K562 (cell line): ENCODE results near the gene PSAT1. TPM values are rescaled to one million over a fixed set of nuclear protein-coding genes. Genes with fewer than 3 reads are reported as not detected.

ENCODE experiments used
- ATAC-seq: fragments of 200-7000 bp; cut with Tn5 transposase; 3 replicates; pipeline ENCODE4 v1.9.1; 2020; ENCODE audit warnings: moderate library complexity
- BruUV-seq: library from RNA; stranded (reverse); fragments of 400-500 nt; replicated peaks from 2 replicates; lab custom pipeline; 2021; lab: Mats Ljungman, UMichigan
- CTCF ChIA-PET: fragments of 300-600 bp; formaldehyde crosslinking; extraction: SDS; loops from one replicate; lab custom pipeline; 2021; ENCODE audit warnings: low intra/inter-chr PET ratio; lab: Yijun Ruan, JAX
- POLR2A ChIA-PET: fragments of 300-600, 350-650 bp; sonication (Branson Sonifier 250); formaldehyde crosslinking; extraction: SDS; loops from one replicate; lab custom pipeline; 2021; ENCODE audit warnings: antibody characterized with exemption, inconsistent platforms; lab: Yijun Ruan, JAX
- DNase-seq, 4 experiments: peaks; one replicate each; pipeline versions ENCODE4 v3.0.0 to v3.0.0-alpha.2; 2011 to 2018; ENCODE audit warnings: low spot score in 3 of 4, mixed read lengths in 3 of 4; ENCODE audit errors: extremely low read depth in 1 of 4
- FAIRE-seq: peaks from 2 replicates; lab custom pipeline; 2011; peaks lifted over from hg19 to GRCh38; lab: Jason Lieb, UNC
- H2AFZ ChIP-seq: 2 replicates; pipeline ENCODE4 v1.6.0; 2011; ENCODE audit warnings: low read depth, low read length, control low read depth, inconsistent platforms
- H3K27ac ChIP-seq: fragments of 200-600 bp; 3 replicates; pipeline ENCODE4 v1.8.0; 2011; ENCODE audit warnings: low read depth, mild to moderate bottlenecking, control low read depth, inconsistent platforms, low read length, moderate library complexity, mixed read lengths; ENCODE audit errors: extremely low read depth
- H3K27me3 ChIP-seq, 2 experiments: fragments of 300-600 bp in 1 of 2; 2 replicates in 1 of 2; 3 replicates in 1 of 2; pipeline versions ENCODE4 v1.6.0 to v1.8.0; 2011; ENCODE audit warnings: inconsistent platforms in 2 of 2, low read length in 2 of 2, mild to moderate bottlenecking in 1 of 2, mixed read lengths in 1 of 2, moderate library complexity in 1 of 2; ENCODE audit not compliant: control insufficient read depth in 2 of 2, insufficient read depth in 2 of 2
- H3K36me3 ChIP-seq: fragments of 300-600 bp; 3 replicates; pipeline ENCODE4 v1.8.0; 2011; ENCODE audit warnings: mild to moderate bottlenecking, low read length, inconsistent platforms; ENCODE audit not compliant: control insufficient read depth, insufficient read depth
- H3K4me1 ChIP-seq, 2 experiments: fragments of 200-600 bp in 1 of 2; replicated peaks in 1 of 2; 2 replicates in 1 of 2; 3 replicates in 1 of 2; pipeline versions ENCODE4 v1.5.1 to v1.8.0; 2011; ENCODE audit warnings: inconsistent platforms in 2 of 2, low read length in 2 of 2, mild to moderate bottlenecking in 1 of 2, mixed read lengths in 1 of 2, moderate library complexity in 1 of 2; ENCODE audit not compliant: control insufficient read depth in 2 of 2, insufficient read depth in 2 of 2
- H3K4me2 ChIP-seq: 2 replicates; pipeline ENCODE4 v1.6.1; 2011; ENCODE audit warnings: low read length, control low read depth, inconsistent platforms, mixed read lengths; ENCODE audit not compliant: insufficient read depth
- H3K4me3 ChIP-seq: fragments of 200-600 bp; sonication (generic), shearing (Covaris generic); 2 replicates; pipeline ENCODE4 v1.5.1; 2016; ENCODE audit warnings: control low read depth, inconsistent platforms
- H3K79me2 ChIP-seq: fragments of 200-600 bp; 3 replicates; pipeline ENCODE4 v1.8.0; 2011; ENCODE audit warnings: low read length, inconsistent platforms; ENCODE audit not compliant: control insufficient read depth, insufficient read depth
- H3K9ac ChIP-seq, 2 experiments: 2 replicates each; pipeline versions ENCODE4 v1.6.0 to v1.6.1; 2011; ENCODE audit warnings: low read depth in 2 of 2, low read length in 2 of 2, control low read depth in 1 of 2, inconsistent platforms in 1 of 2, mild to moderate bottlenecking in 1 of 2, mixed read lengths in 1 of 2; ENCODE audit not compliant: insufficient read depth in 1 of 2
- H3K9me1 ChIP-seq: one replicate; pipeline ENCODE4 v1.6.0; 2011; ENCODE audit warnings: inconsistent platforms, mild to moderate bottlenecking, low read length, moderate library complexity; ENCODE audit not compliant: control insufficient read depth, insufficient read depth
- H3K9me3 ChIP-seq: replicated peaks from 2 replicates; pipeline ENCODE4 v1.5.1; 2011; ENCODE audit warnings: low read depth, low read length, inconsistent platforms; ENCODE audit not compliant: control insufficient read depth, insufficient read depth
- H4K20me1 ChIP-seq: replicated peaks from 2 replicates; pipeline ENCODE4 v1.6.1; 2011; ENCODE audit warnings: low read length, inconsistent platforms, mixed read lengths; ENCODE audit not compliant: control insufficient read depth, insufficient read depth
- CBX1 ChIP-seq: sonication (generic); IDR thresholded peaks from 2 replicates; pipeline ENCODE4 v1.6.1; 2016; ENCODE audit warnings: antibody characterized with exemption, low read depth, mild to moderate bottlenecking
- CC2D1A ChIP-seq: fragments of 450-650 bp; IDR thresholded peaks from 2 replicates; pipeline ENCODE4 v1.6.1; 2017; ENCODE audit warnings: mild to moderate bottlenecking
- DMBX1 ChIP-seq: fragments of 250-450 bp; sonication (Bioruptor Pico); IDR thresholded peaks from 2 replicates; pipeline ENCODE4 v1.8.0; 2022; ENCODE audit warnings: inconsistent platforms, mild to moderate bottlenecking, moderate library complexity, borderline replicate concordance
- HDAC6 ChIP-seq: IDR thresholded peaks from 2 replicates; pipeline ENCODE4 v1.6.1; 2012; ENCODE audit warnings: low read depth, mild to moderate bottlenecking, control low read depth, inconsistent platforms, low read length, moderate library complexity
- MECOM ChIP-seq: fragments of 250-450 bp; sonication (Bioruptor Pico); IDR thresholded peaks from 2 replicates; pipeline ENCODE4 v1.8.0; 2022; ENCODE audit warnings: inconsistent platforms
- NFRKB ChIP-seq: fragments of 450-650 bp; IDR thresholded peaks from 2 replicates; pipeline ENCODE4 v1.6.1; 2016; ENCODE audit warnings: low read depth
- PRMT5 ChIP-seq: sonication (generic); formaldehyde crosslinking; IDR thresholded peaks from 2 replicates; pipeline ENCODE4 v1.5.0; 2020; ENCODE audit warnings: missing genetic modification reagents
- TEAD2 ChIP-seq: fragments of 450-650 bp; IDR thresholded peaks from 2 replicates; pipeline ENCODE4 v1.6.1; 2016; ENCODE audit warnings: missing genetic modification characterization, control low read depth, missing compliant biosample characterization
- WGBS: fragments of 100-300 bp; shearing (Covaris generic); methylation state at CpG from one replicate; pipeline ENCODE4 v1.1.6; 2016; ENCODE audit warnings: low coverage, mixed read lengths; ENCODE audit not compliant: insufficient coverage; ENCODE audit errors: missing lambda C conversion rate; 5-methylcytosine and 5-hydroxymethylcytosine counted together
- in situ Hi-C: fragments of 300-500 bp; cut with MboI; formaldehyde crosslinking; loops from 4 replicates; pipeline ENCODE4 v1.15.0; 2018; ENCODE audit warnings: inconsistent platforms, mixed read lengths
- intact Hi-C: fragments of 100-400 bp; cut with micrococcal nuclease; formaldehyde crosslinking; loops from 2 replicates; pipeline ENCODE4 v1.14.2; 2022
- polyA plus RNA-seq, 8 experiments: library from polyadenylated mRNA; depleted of rRNA in 4 of 8; stranded (reverse) in 5 of 8; unstranded in 3 of 8; fragments of >200 nt; fragmentation: Nextera tagmentation in 2 of 8; fragmentation: Illumina TruSeq in 1 of 8; extraction: Ambion mirVana in 2 of 8; extraction: Trizol in 1 of 8; gene quantifications; 2 replicates each; pipeline versions ENCODE4 v1.2.1 to v1.2.3, GENCODE V29; 2011 to 2014; ENCODE audit warnings: inconsistent platforms in 1 of 8, missing spikeins in 1 of 8
- total RNA-seq, 7 experiments: library from RNA; depleted of rRNA in 6 of 7; stranded (reverse); fragments of >200 nt in 6 of 7; fragmentation: Illumina TruSeq in 2 of 7; extraction: Trizol in 2 of 7; gene quantifications; 2 replicates each; pipeline versions ENCODE4 v1.2.1 to v1.2.3, GENCODE V29; 2011 to 2021; ENCODE audit warnings: low replicate concordance in 1 of 7

Gene PSAT1
- total and polyA plus RNA-seq, 9 of the 15 experiments (the other 6 are each of a cell fraction or from before 2014, with no cell fraction given), result 29.7 to 151 (median 98.3) TPM

GRCh38 chr9:78358329-78359051 is 61.6 kb downstream of the PSAT1 start:
- Histone ChIP-seq H3K4me2 (no peak overlapping the region), H3K27ac (no peak overlapping the region), H2AFZ (no peak overlapping the region; the same call in 1 of the 2 replicates), H4K20me1 (no peaks in the 10 kb centered on the region), H3K36me3 (no peaks in the 10 kb centered on the region), H3K9me3 (no peaks in the 10 kb centered on the region), H3K9me1 (no peaks in the 10 kb centered on the region), H3K27me3 (peaks cover 0 to 3% of the 10 kb centered on the region in 2 experiments; a peak in 1 of 5 replicates), H3K79me2 (no peaks in the 10 kb centered on the region), H3K4me3 (no peak overlapping the region), H3K4me1 (peaks cover 0 to 12% of the 10 kb centered on the region in 2 experiments; a peak in 2 of 5 replicates), H3K9ac (no peak overlapping the region)
- POLR2A ChIA-PET, result interaction anchor here (0.5 to 0.7 kb wide), 2 partner anchors 41 to 82 kb away, joined by 3 to 5 read pairs; no protein-coding TSS in a partner anchor
- intact Hi-C loops, result no loop called here
- no TSS peak for BruUV-seq
- in situ Hi-C loops, result loop anchor here (25.0 kb wide), 1 partner anchor 921 kb away; no protein-coding TSS in a partner anchor
- WGBS, result 37% methylated on average over 4 of the region's 17 CpGs
- CTCF ChIA-PET, result no interaction called here
- TF ChIP-seq HDAC6, result no peak
- TF ChIP-seq TEAD2 (tag), result no peak
- no peak for TF ChIP-seq CC2D1A
- TF ChIP-seq CBX1, result no peak
- DNase-seq (no peak), FAIRE-seq (no peak), ATAC-seq (no peak)

- Histone ChIP-seq H3K9ac (no peak overlapping the region), H4K20me1 (no peaks in the 10 kb centered on the region), H3K9me1 (no peaks in the 10 kb centered on the region), H3K4me3 (no peak overlapping the region), H3K9me3 (no peaks in the 10 kb centered on the region), H3K4me1 (peaks cover 0 to 2% of the 10 kb centered on the region in 2 experiments; a peak in 1 of 5 replicates), H3K27me3 (peaks cover 0 to 7% of the 10 kb centered on the region in 2 experiments; a peak in 1 of 5 replicates), H3K27ac (no peak overlapping the region), H2AFZ (no peak overlapping the region), H3K79me2 (no peaks in the 10 kb centered on the region), H3K4me2 (no peak overlapping the region), H3K36me3 (no peaks in the 10 kb centered on the region)
- ATAC-seq, result no peak
- WGBS, result 6% methylated on average over 3 of the region's 3 CpGs
- TF ChIP-seq NFRKB, result no peak
- no peak for TF ChIP-seq DMBX1
- TF ChIP-seq MECOM (CRISPR knock-in tag), result no peak
- no peak for TF ChIP-seq PRMT5 (CRISPR knock-in tag)
- no peak for FAIRE-seq
- intact Hi-C loops (loop anchor here (10.0 kb wide), 1 partner anchor 238 kb away; no protein-coding TSS in a partner anchor), in situ Hi-C loops (loop anchor here (25.0 kb wide), 1 partner anchor 926 kb away; no protein-coding TSS in a partner anchor)
- ChIA-PET POLR2A (interaction anchor here (1.0 kb wide), 1 partner anchor 66 kb away, joined by 3 read pairs; the partner anchor contains the start of gene PSAT1), CTCF (no interaction called here)
- DNase-seq, result no peak
- BruUV-seq, result no TSS peak
Measured at GRCh38 chr9:78363221-78363620, 66.3 kb downstream of the PSAT1 start.
